ENCODE measurements around the gene SLC51B. TPM values are rescaled to one million over a fixed set of nuclear protein-coding genes. Genes with fewer than 3 reads are reported as not detected.

Gene SLC51B
- polyA plus RNA-seq, 1 of the 3 experiments (the other 2 are of a cell fraction): not detected

GRCh38 chr15:65084500-65085206 is 39.5 kb downstream of the SLC51B start (continued):
- TF ChIP-seq TEAD4 (IDR thresholded peaks at IDR 0.05; ENCODE audit: borderline replicate concordance, insufficient read depth) (no peak), REST (IDR thresholded peaks at IDR 0.05; ENCODE audit: low read depth, low read length) (no peak), POLR2AphosphoS5 (IDR thresholded peaks at IDR 0.05; ENCODE audit: low read depth, low read length) (no peak)

DNA sequence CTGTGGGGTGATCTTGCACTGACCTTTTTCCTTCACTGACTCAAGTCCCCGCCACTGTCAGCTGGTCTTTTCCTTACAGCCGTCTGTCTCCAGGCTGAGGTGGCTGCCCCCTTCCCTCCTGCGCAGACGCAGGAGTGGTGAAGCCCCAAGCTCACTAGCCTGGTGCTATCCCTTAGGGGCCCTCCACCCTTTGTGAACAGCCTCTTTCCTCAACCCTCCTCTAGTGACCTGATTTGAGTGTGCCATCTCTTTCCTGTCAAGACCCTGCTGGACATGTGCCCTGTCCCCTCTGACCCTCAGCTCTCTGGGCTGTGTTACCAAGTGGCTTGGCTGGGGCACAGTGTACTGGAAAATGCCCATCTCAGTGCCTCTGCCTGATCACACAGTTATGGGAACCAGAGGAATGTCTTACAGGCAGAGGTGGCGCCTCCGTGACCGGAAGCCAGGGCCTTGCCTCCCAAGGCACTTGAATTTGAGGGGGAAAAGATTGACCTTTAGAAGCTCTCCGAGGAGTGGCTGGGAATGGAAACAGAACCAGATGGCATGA is 40.1 kb downstream of the SLC51B start:
- H3K4me2 ChIP-seq: no peak overlapping the region
- H3K9me3 ChIP-seq: no peaks in the 10 kb centered on the region
- no peaks in the 10 kb centered on the region for H3K9me2 ChIP-seq
- ChIA-PET CTCF (interaction anchor here (0.9 to 8.3 kb wide), 11 partner anchors 9 to 354 kb away, joined by 3 to 99 read pairs (median 4); partner anchors contain the start of gene UBAP1L), POLR2A (interaction anchor here (0.6 kb wide), 1 partner anchor 253 kb away, joined by 4 read pairs; no protein-coding TSS in a partner anchor)
- no peaks in the 10 kb centered on the region for H3K27me3 ChIP-seq (ENCODE audit: insufficient read depth)
- no peaks in the 10 kb centered on the region for H3K79me2 ChIP-seq (ENCODE audit: insufficient read depth)
- no peak for DNase-seq
- H3K36me3 ChIP-seq (replicated peaks in 1 of 2; ENCODE audit: control insufficient read depth in 1 of 2, insufficient read depth in 2 of 2, low read length in 1 of 2): no peaks in the 10 kb centered on the region
- no peaks in the 10 kb centered on the region for H4K20me1 ChIP-seq (ENCODE audit: insufficient read depth)
- H3K9ac ChIP-seq: no peak overlapping the region
- TF ChIP-seq, protein P1, sequence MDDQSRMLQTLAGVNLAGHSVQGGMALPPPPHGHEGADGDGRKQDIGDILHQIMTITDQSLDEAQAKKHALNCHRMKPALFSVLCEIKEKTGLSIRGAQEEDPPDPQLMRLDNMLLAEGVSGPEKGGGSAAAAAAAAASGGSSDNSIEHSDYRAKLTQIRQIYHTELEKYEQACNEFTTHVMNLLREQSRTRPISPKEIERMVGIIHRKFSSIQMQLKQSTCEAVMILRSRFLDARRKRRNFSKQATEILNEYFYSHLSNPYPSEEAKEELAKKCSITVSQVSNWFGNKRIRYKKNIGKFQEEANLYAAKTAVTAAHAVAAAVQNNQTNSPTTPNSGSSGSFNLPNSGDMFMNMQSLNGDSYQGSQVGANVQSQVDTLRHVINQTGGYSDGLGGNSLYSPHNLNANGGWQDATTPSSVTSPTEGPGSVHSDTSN (IDR thresholded peaks at IDR 0.05): no peak
- TF ChIP-seq FOSL2 (IDR thresholded peaks at IDR 0.05; ENCODE audit: borderline replicate concordance, low read depth): no peak
- TF ChIP-seq REST (IDR thresholded peaks at IDR 0.05; ENCODE audit: low read depth, low read length): no peak
- no peak for TF ChIP-seq FOXM1 (IDR thresholded peaks at IDR 0.05; ENCODE audit: low read depth)
- no peak for TF ChIP-seq RCOR1 (IDR thresholded peaks at IDR 0.05; ENCODE audit: low read length)
- no peak for TF ChIP-seq RAD21 (IDR thresholded peaks at IDR 0.05; ENCODE audit: low read length)
- TF ChIP-seq CTCF (IDR thresholded peaks at IDR 0.05): no peak
- TF ChIP-seq, protein P2, sequence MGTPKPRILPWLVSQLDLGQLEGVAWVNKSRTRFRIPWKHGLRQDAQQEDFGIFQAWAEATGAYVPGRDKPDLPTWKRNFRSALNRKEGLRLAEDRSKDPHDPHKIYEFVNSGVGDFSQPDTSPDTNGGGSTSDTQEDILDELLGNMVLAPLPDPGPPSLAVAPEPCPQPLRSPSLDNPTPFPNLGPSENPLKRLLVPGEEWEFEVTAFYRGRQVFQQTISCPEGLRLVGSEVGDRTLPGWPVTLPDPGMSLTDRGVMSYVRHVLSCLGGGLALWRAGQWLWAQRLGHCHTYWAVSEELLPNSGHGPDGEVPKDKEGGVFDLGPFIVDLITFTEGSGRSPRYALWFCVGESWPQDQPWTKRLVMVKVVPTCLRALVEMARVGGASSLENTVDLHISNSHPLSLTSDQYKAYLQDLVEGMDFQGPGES (IDR thresholded peaks at IDR 0.05; ENCODE audit: low read depth, low read length): no peak
- TF ChIP-seq MAX (IDR thresholded peaks at IDR 0.05; ENCODE audit: low read depth): no peak
- TF ChIP-seq NRF1 (IDR thresholded peaks at IDR 0.05; ENCODE audit: low read depth, low read length): no peak
- TF ChIP-seq EZH2phosphoT487 (IDR thresholded peaks at IDR 0.05; ENCODE audit: borderline replicate concordance, low read depth): no peak
- no peak for TF ChIP-seq RXRA (IDR thresholded peaks at IDR 0.05; ENCODE audit: borderline replicate concordance, low read depth)
- TF ChIP-seq ELF1 (IDR thresholded peaks at IDR 0.05): no peak
- no peak for TF ChIP-seq POLR2AphosphoS5 (IDR thresholded peaks at IDR 0.05; ENCODE audit: low read depth, low read length)
- H3K4me3 ChIP-seq (ENCODE audit: low read depth in 2 of 2, low read length in 1 of 2): no peak overlapping the region
- no peaks in the 10 kb centered on the region for H3F3A ChIP-seq (replicated peaks; ENCODE audit: insufficient read depth)
- peaks cover 0 to 35% of the 10 kb centered on the region in 2 experiments; a peak in 1 of 4 replicates for H3K4me1 ChIP-seq (ENCODE audit: control insufficient read depth in 1 of 2, insufficient read depth in 2 of 2, low read depth in 1 of 2, low read length in 1 of 2)
- 90% methylated on average over 8 of the region's 8 CpGs for WGBS (ENCODE audit: low lambda C conversion rate)
- H3K27ac ChIP-seq (ENCODE audit: low read depth in 2 of 2, low read length in 1 of 2): no peak overlapping the region
- H2AFZ ChIP-seq (ENCODE audit: low read depth): no peak overlapping the region

Measured in SK-N-SH (cell line).